Central memory CD8-positive, alpha-beta T cell (primary cell): ENCODE results near the gene DDX46.
A peak's percentile ranks its signal among the peaks of the same experiment; 100 is the strongest.
"Not testable (repeated sequence)": the region's sequence is repeated elsewhere in the genome, so short reads cannot be mapped to it uniquely, and the experiment has no call there.

ENCODE experiments used
- ATAC-seq: fragments of 150-1000 bp; cut with Tn5 transposase; replicated peaks from 2 replicates; pipeline ENCODE4 v1.10.0; 2022; ENCODE audit warnings: mild to moderate bottlenecking, moderate FRiP score, moderate number of reproducible peaks; ENCODE audit not compliant: poor library complexity, severe bottlenecking; ENCODE audit errors: extremely low read depth
- DNase-seq, 2 donors: peaks; one replicate each; pipeline ENCODE4 v3.0.0; 2021; ENCODE audit warnings: low spot score in 2 of 2
- H3K27ac Mint-ChIP-seq: one replicate; pipeline ENCODE4 v1.8.0; 2022; ENCODE audit warnings: low read depth, mild to moderate bottlenecking, moderate library complexity, mixed read lengths
- H3K27me3 Mint-ChIP-seq: one replicate; pipeline ENCODE4 v1.8.0; 2022; ENCODE audit warnings: mixed read lengths
- H3K36me3 Mint-ChIP-seq: one replicate; pipeline ENCODE4 v1.8.0; 2022; ENCODE audit warnings: mild to moderate bottlenecking, moderate library complexity, mixed read lengths; ENCODE audit not compliant: insufficient read depth
- H3K4me1 Mint-ChIP-seq: one replicate; pipeline ENCODE4 v1.8.0; 2022; ENCODE audit warnings: mixed read lengths
- H3K4me3 Mint-ChIP-seq: one replicate; pipeline ENCODE4 v1.8.0; 2022; ENCODE audit warnings: mild to moderate bottlenecking, moderate library complexity, mixed read lengths
- H3K9me3 Mint-ChIP-seq: one replicate; pipeline ENCODE4 v1.8.0; 2022; ENCODE audit warnings: mixed read lengths

DDX46 gene

GRCh38 chr5:134758504-134759341, at the start of gene DDX46:
DDX46 (plus strand) TSS chr5:134758779; CDS start chr5:134758939, 160 bp downstream.
- H3K4me1 Mint-ChIP-seq, result peaks cover 34% of the 10 kb centered on the region

GRCh38 chr5:134714120-134714519, 44.5 kb upstream of the DDX46 start:
- ATAC-seq (no peak), DNase-seq (no peak)
- Mint-ChIP-seq H3K27me3 (no peaks in the 10 kb centered on the region), H3K4me3 (no peak overlapping the region), H3K27ac (no peak overlapping the region), H3K4me1 (no peaks in the 10 kb centered on the region), H3K9me3 (no peaks in the 10 kb centered on the region), H3K36me3 (peaks cover 47% of the 10 kb centered on the region)

More at GRCh38 chr5:134758504-134759341, at the start of gene DDX46:
- H3K4me3 Mint-ChIP-seq, result peak within 1 kb of the TSS; percentile 99
- no peaks in the 10 kb centered on the region for H3K27me3 Mint-ChIP-seq
- H3K36me3 Mint-ChIP-seq, result peaks cover 7% of the 10 kb centered on the region
- DNase-seq (peak; percentile 89 to 92), ATAC-seq (peak; percentile 98)
- H3K9me3 Mint-ChIP-seq, result no peaks in the 10 kb centered on the region
- peak within 1 kb of the TSS; percentile 98 for H3K27ac Mint-ChIP-seq

- no peaks in the 10 kb centered on the region for H3K4me1 Mint-ChIP-seq
- no peaks in the 10 kb centered on the region for H3K9me3 Mint-ChIP-seq
- no peak overlapping the region for H3K4me3 Mint-ChIP-seq
- H3K36me3 Mint-ChIP-seq, result peaks cover 45% of the 10 kb centered on the region
- ATAC-seq, result no peak
- no peaks in the 10 kb centered on the region for H3K27me3 Mint-ChIP-seq
- no peak for DNase-seq
- H3K27ac Mint-ChIP-seq, result no peak overlapping the region
These were observed 44.0 kb upstream of the DDX46 start for GRCh38 chr5:134714541-134714940.

DNA sequence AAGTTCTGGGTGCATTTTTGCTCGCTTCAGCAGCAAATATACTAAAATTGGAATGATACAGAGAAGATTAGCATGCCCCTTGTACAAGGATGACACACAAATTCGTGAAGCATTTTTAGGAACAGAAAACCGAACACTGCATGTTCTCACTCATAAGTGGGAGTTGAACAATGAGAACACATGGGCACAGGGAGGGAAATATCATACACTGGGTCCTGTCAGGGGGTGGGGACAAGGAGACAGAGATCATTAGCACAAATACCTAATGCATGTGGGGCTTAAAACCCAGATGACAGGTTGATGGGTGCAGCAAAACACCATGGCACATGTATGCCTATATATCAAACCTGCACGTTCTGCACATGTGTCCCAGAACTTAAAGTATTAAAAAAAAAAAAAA, 43.1 kb upstream of the DDX46 start:
- H3K27ac Mint-ChIP-seq, ATAC-seq, H3K4me1 Mint-ChIP-seq, H3K4me3 Mint-ChIP-seq, DNase-seq, H3K9me3 Mint-ChIP-seq, H3K27me3 Mint-ChIP-seq: not testable (repeated sequence)
- peaks cover 40% of the 10 kb centered on the region for H3K36me3 Mint-ChIP-seq

GRCh38 chr5:134724872-134725271, 33.7 kb upstream of the DDX46 start:
- ATAC-seq, result no peak
- Mint-ChIP-seq H3K9me3 (no peaks in the 10 kb centered on the region), H3K36me3 (peaks cover 21% of the 10 kb centered on the region), H3K27me3 (no peaks in the 10 kb centered on the region), H3K4me1 (no peaks in the 10 kb centered on the region), H3K4me3 (no peak overlapping the region), H3K27ac (no peak overlapping the region)
- no peak for DNase-seq

GRCh38 chr5:134732819-134733218, 25.8 kb upstream of the DDX46 start:
- no peak for ATAC-seq
- no peak for DNase-seq
- Mint-ChIP-seq H3K9me3 (no peaks in the 10 kb centered on the region), H3K36me3 (no peaks in the 10 kb centered on the region), H3K4me3 (no peak overlapping the region), H3K4me1 (no peaks in the 10 kb centered on the region), H3K27ac (no peak overlapping the region), H3K27me3 (no peaks in the 10 kb centered on the region)

- H3K27ac Mint-ChIP-seq, result no peak overlapping the region
These were observed 23.3 kb upstream of the DDX46 start for GRCh38 chr5:134735243-134735642.

GRCh38 chr5:134736173-134736812, 22.3 kb upstream of the DDX46 start:
- Mint-ChIP-seq H3K4me1 (peaks cover 19% of the 10 kb centered on the region), H3K4me3 (no peak overlapping the region), H3K36me3 (peaks cover 9% of the 10 kb centered on the region), H3K27me3 (no peaks in the 10 kb centered on the region), H3K9me3 (no peaks in the 10 kb centered on the region), H3K27ac (no peak overlapping the region)
- ATAC-seq (no peak), DNase-seq (no peak)

More at GRCh38 chr5:134735243-134735642, 23.3 kb upstream of the DDX46 start:
- DNase-seq (no peak), ATAC-seq (no peak)
- no peak overlapping the region for H3K4me3 Mint-ChIP-seq
- peaks cover 9% of the 10 kb centered on the region for H3K36me3 Mint-ChIP-seq
- H3K4me1 Mint-ChIP-seq, result peaks cover 15% of the 10 kb centered on the region
- no peaks in the 10 kb centered on the region for H3K27me3 Mint-ChIP-seq
- H3K9me3 Mint-ChIP-seq, result no peaks in the 10 kb centered on the region

DNA sequence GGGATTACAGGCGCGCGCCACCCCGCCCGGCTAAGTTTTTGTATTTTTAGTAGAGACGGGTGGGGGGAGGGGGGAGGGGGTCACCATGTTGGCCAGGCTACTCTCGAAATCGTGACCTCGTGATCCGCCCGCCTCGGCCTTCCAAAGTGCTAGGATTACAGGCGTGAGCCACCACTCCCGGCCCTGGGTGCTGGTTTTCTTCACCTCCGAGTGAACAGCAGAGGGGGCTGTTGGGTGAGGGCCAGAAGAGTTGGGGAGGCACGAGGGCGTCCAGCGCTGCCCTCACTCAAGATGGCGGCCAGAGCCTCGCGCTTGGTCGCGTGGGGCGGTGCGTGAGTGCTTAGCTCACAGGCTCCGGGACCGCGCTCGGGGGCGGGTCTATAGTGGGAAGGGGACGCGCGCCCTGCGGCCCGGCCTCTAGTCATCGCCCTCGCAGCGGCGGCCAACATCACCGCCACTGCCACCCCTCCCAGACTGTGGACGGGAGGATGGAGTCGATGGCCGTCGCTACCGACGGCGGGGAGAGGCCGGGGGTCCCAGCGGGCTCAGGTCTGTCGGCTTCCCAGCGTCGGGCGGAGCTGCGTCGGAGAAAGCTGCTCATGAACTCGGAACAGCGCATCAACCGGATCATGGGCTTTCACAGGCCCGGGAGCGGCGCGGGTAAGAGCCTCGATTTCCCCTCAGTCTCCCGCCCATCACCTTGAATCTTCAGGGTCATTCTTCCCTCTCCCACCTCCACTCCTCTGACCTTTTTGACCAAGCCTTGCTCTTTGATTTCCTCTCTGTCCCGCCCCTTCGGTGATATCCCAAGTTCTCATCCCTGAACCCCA, 20.2 kb upstream of the DDX46 start, which contains the start of gene CAMLG:
Gene CAMLG, plus strand, starts transcription at position 416 of the 830 bp plus-strand sequence. Its CDS starts 73 bp downstream, at position 489.
- H3K27ac Mint-ChIP-seq, result peak within 1 kb of the TSS; percentile 97
- H3K36me3 Mint-ChIP-seq, result peaks cover 9% of the 10 kb centered on the region
- H3K4me1 Mint-ChIP-seq, result peaks cover 24% of the 10 kb centered on the region
- DNase-seq (peak; percentile 94 to 95), ATAC-seq (peak; percentile 99)
- no peaks in the 10 kb centered on the region for H3K27me3 Mint-ChIP-seq
- H3K9me3 Mint-ChIP-seq, result no peaks in the 10 kb centered on the region
- H3K4me3 Mint-ChIP-seq, result peak within 1 kb of the TSS; percentile 100

DNA sequence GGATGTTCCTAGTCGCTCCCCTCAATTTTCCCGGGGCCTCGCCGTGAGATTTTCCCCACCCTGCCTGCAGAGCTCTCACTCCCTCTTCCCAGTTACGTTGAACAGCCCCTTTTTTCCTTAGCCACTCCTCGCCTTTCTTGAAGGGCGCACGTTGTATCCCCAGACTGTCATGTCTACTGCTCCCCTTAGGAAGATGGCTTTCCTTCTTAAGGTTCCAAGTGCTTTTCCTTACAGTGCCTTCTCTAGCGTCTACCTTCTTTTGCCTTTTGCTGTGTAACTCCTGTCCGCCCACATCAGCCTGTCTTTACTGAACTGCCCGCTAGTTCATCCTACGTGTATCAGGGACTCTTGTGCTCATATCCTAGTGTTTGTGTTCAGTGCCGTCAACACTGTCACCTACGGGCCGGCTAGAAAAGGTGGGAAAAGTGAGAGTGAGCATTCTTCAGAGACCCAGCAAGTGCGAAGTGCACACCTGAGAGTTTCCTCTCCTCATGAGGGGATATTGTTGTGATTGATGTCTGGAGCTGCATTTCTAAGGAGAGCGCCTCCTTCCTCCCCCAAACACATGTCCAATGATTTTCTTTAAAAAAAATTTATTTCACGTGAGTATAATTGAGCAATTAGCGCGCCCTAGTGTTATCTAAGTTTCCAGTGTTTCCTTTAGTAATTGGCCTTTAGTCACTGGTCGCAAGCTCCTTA, 19.5 kb upstream of the DDX46 start:
- Mint-ChIP-seq H3K27me3 (no peaks in the 10 kb centered on the region), H3K27ac (peak overlapping the region; percentile 97), H3K4me1 (peaks cover 24% of the 10 kb centered on the region), H3K4me3 (peak overlapping the region; percentile 100), H3K9me3 (no peaks in the 10 kb centered on the region), H3K36me3 (peaks cover 12% of the 10 kb centered on the region)
- ATAC-seq (peak; percentile 22), DNase-seq (peak in 1 of 2 donors; percentile 21)

- Mint-ChIP-seq H3K36me3 (peaks cover 16% of the 10 kb centered on the region), H3K4me1 (peaks cover 24% of the 10 kb centered on the region), H3K4me3 (no peak overlapping the region), H3K27me3 (no peaks in the 10 kb centered on the region), H3K27ac (no peak overlapping the region), H3K9me3 (no peaks in the 10 kb centered on the region)
- DNase-seq (no peak), ATAC-seq (no peak)
These were observed 17.5 kb upstream of the DDX46 start for GRCh38 chr5:134741052-134741451.

GRCh38 chr5:134742134-134742533, 16.4 kb upstream of the DDX46 start:
- H3K27me3 Mint-ChIP-seq, result no peaks in the 10 kb centered on the region
- H3K36me3 Mint-ChIP-seq, result peaks cover 16% of the 10 kb centered on the region
- H3K9me3 Mint-ChIP-seq, result no peaks in the 10 kb centered on the region
- peaks cover 24% of the 10 kb centered on the region for H3K4me1 Mint-ChIP-seq
- DNase-seq (no peak), ATAC-seq (no peak)
- no peak overlapping the region for H3K4me3 Mint-ChIP-seq
- no peak overlapping the region for H3K27ac Mint-ChIP-seq
